ENCODE measurements around the gene KCNJ1.
A peak's percentile ranks its signal among the peaks of the same experiment; 100 is the strongest.

KCNJ1 gene

GRCh38 chr11:128884054-128884453, 17.0 kb upstream of the KCNJ1 start:
- no peak for DNase-seq (ENCODE audit: low read depth in 3 of 3, low spot score in 1 of 3)

- DNase-seq (ENCODE audit: low read depth in 3 of 3, low spot score in 1 of 3) = no peak
Observed at GRCh38 chr11:128882451-128882850, 15.4 kb upstream of the KCNJ1 start.

- DNase-seq (ENCODE audit: low read depth in 3 of 3, low spot score in 1 of 3) = no peak
Observed at GRCh38 chr11:128881221-128881620, 14.1 kb upstream of the KCNJ1 start.

- no peak for DNase-seq (ENCODE audit: low read depth in 3 of 3, low spot score in 1 of 3)
Observed at GRCh38 chr11:128879817-128880216, 12.7 kb upstream of the KCNJ1 start.

GRCh38 chr11:128878455-128878854, 11.4 kb upstream of the KCNJ1 start:
- no peak for DNase-seq (ENCODE audit: low read depth in 3 of 3, low spot score in 1 of 3)

GRCh38 chr11:128877726-128878125, 10.6 kb upstream of the KCNJ1 start:
- no peak for DNase-seq (ENCODE audit: low read depth in 3 of 3, low spot score in 1 of 3)

GRCh38 chr11:128876133-128876650, 9.1 kb upstream of the KCNJ1 start:
- DNase-seq (ENCODE audit: low read depth in 3 of 3, low spot score in 1 of 3) = no peak

- no peak for DNase-seq (ENCODE audit: low read depth in 3 of 3, low spot score in 1 of 3)
Observed at GRCh38 chr11:128874427-128874826, 7.3 kb upstream of the KCNJ1 start.

GRCh38 chr11:128872594-128872993, 5.5 kb upstream of the KCNJ1 start:
- DNase-seq (ENCODE audit: low read depth in 3 of 3, low spot score in 1 of 3) = no peak

GRCh38 chr11:128872094-128872493, 5.0 kb upstream of the KCNJ1 start:
- DNase-seq (ENCODE audit: low read depth in 3 of 3, low spot score in 1 of 3) = no peak

GRCh38 chr11:128871168-128871610, 4.1 kb upstream of the KCNJ1 start:
- no peak for DNase-seq (ENCODE audit: low read depth in 3 of 3, low spot score in 1 of 3)

GRCh38 chr11:128868841-128869671, 2.0 kb upstream of the KCNJ1 start:
- no peak for DNase-seq (ENCODE audit: low read depth in 3 of 3, low spot score in 1 of 3)

- DNase-seq (ENCODE audit: low read depth in 3 of 3, low spot score in 1 of 3) = no peak
Observed at GRCh38 chr11:128865490-128865889, 1.6 kb downstream of the KCNJ1 start.

GRCh38 chr11:128862908-128863660, 4.0 kb downstream of the KCNJ1 start:
- DNase-seq (ENCODE audit: low read depth in 3 of 3, low spot score in 1 of 3) = no peak

- no peak for DNase-seq (ENCODE audit: low read depth in 3 of 3, low spot score in 1 of 3)
Observed at GRCh38 chr11:128862406-128862805, 4.7 kb downstream of the KCNJ1 start.

GRCh38 chr11:128860571-128861361, 6.3 kb downstream of the KCNJ1 start:
- no peak for DNase-seq (ENCODE audit: low read depth in 3 of 3, low spot score in 1 of 3)

GRCh38 chr11:128859563-128860441, 7.3 kb downstream of the KCNJ1 start:
- peak; percentile 43 to 66 (median 47) for DNase-seq (ENCODE audit: low read depth in 3 of 3, low spot score in 1 of 3)

GRCh38 chr11:128857341-128857740, 9.8 kb downstream of the KCNJ1 start:
- no peak for DNase-seq (ENCODE audit: low read depth in 3 of 3, low spot score in 1 of 3)

- no peak for DNase-seq (ENCODE audit: low read depth in 3 of 3, low spot score in 1 of 3)
Observed at GRCh38 chr11:128856241-128856640, 10.9 kb downstream of the KCNJ1 start.

- no peak for DNase-seq (ENCODE audit: low read depth in 3 of 3, low spot score in 1 of 3)
Observed at GRCh38 chr11:128854841-128855240, 12.3 kb downstream of the KCNJ1 start.
